Measurements from ENCODE around the gene ACAN. TPM values are rescaled to one million over a fixed set of nuclear protein-coding genes. Genes with fewer than 3 reads are reported as not detected.

The ACAN gene
- total and polyA plus RNA-seq, 8 donors = under 0.01 to 2.0 (median 0.40) TPM; not detected in 4

GRCh38 chr15:88912500-88912921 is 109.3 kb downstream of the ACAN start:
- Histone ChIP-seq H3K4me1 (peaks cover 12 to 54% (median 32%) of the 10 kb centered on the region in 4 donors), H3K27me3 (peaks cover 0 to 5% (median 0%) of the 10 kb centered on the region in 3 donors), H3K36me3 (peaks cover 3 to 25% (median 16%) of the 10 kb centered on the region in 4 donors), H3K9me3 (no peaks in the 10 kb centered on the region), H3K4me3 (peak overlapping the region; percentile 54 to 87 (median 76)), H3K27ac (peak overlapping the region; percentile 1 to 85 (median 82))
- TF ChIP-seq CTCF (IDR thresholded peaks at IDR 0.05) (no peak), POLR2AphosphoS5 (IDR thresholded peaks at IDR 0.05) (no peak), EP300 (IDR thresholded peaks at IDR 0.05) (no peak), POLR2A (IDR thresholded peaks at IDR 0.05) (no peak)
- 8 to 40% (median 13%) methylated on average over 10 to 20 of the region's 20 CpGs for WGBS, 5 donors
- intact Hi-C loops (cut with DNase I; ENCODE audit: low total_unique reads) = no loop called here
- peak in 1 of 2 donors; percentile 67 for DNase-seq

GRCh38 chr15:88913017-88913849 is 110.0 kb downstream of the ACAN start, which contains the start of gene MFGE8:
Gene MFGE8, minus strand, starts transcription at chr15:88913379. Its CDS starts 60 bp downstream, at chr15:88913319.
- Histone ChIP-seq H3K36me3 (peaks cover 3 to 20% (median 16%) of the 10 kb centered on the region in 4 donors), H3K4me1 (peaks cover 12 to 50% (median 29%) of the 10 kb centered on the region in 4 donors), H3K9me3 (no peaks in the 10 kb centered on the region), H3K27me3 (peaks cover 0 to 5% (median 0%) of the 10 kb centered on the region in 3 donors), H3K27ac (peak within 1 kb of the TSS; percentile 72 to 85 (median 82)), H3K4me3 (peak within 1 kb of the TSS; percentile 54 to 87 (median 76))
- WGBS, 5 donors = 1 to 2% (median 1%) methylated on average over 47 to 67 of the region's 67 CpGs
- intact Hi-C loops (cut with DNase I; ENCODE audit: low total_unique reads) = no loop called here
- peak; percentile 54 to 91 for DNase-seq
- TF ChIP-seq EP300 (IDR thresholded peaks at IDR 0.05) (no peak), CTCF (IDR thresholded peaks at IDR 0.05) (no peak), POLR2AphosphoS5 (IDR thresholded peaks at IDR 0.05) (peak; percentile 36 to 80 (median 70)), POLR2A (IDR thresholded peaks at IDR 0.05) (no peak)

- Histone ChIP-seq H3K4me3 (peak overlapping the region; percentile 54 to 87 (median 76)), H3K27me3 (peaks cover 0 to 5% (median 0%) of the 10 kb centered on the region in 3 donors), H3K9me3 (no peaks in the 10 kb centered on the region), H3K36me3 (peaks cover 3 to 15% (median 14%) of the 10 kb centered on the region in 4 donors), H3K4me1 (peaks cover 11 to 48% (median 28%) of the 10 kb centered on the region in 4 donors), H3K27ac (peak overlapping the region in 3 of 5 donors; percentile 78 to 85 (median 82))
- WGBS, 5 donors = 40 to 57% (median 53%) methylated on average over 4 of the region's 4 CpGs
- DNase-seq = no peak
- TF ChIP-seq CTCF (IDR thresholded peaks at IDR 0.05) = no peak
- TF ChIP-seq EP300 (IDR thresholded peaks at IDR 0.05) = no peak
- no peak for TF ChIP-seq POLR2A (IDR thresholded peaks at IDR 0.05)
- TF ChIP-seq POLR2AphosphoS5 (IDR thresholded peaks at IDR 0.05) = no peak
- intact Hi-C loops (cut with DNase I; ENCODE audit: low total_unique reads) = no loop called here
Observed at GRCh38 chr15:88913850-88914169, 110.6 kb downstream of the ACAN start.

GRCh38 chr15:88915354-88915753 is 112.1 kb downstream of the ACAN start:
- DNase-seq = no peak
- peaks cover 11 to 34% (median 22%) of the 10 kb centered on the region in 4 donors for H3K4me1 ChIP-seq
- TF ChIP-seq POLR2A (IDR thresholded peaks at IDR 0.05) (no peak), EP300 (IDR thresholded peaks at IDR 0.05) (no peak), POLR2AphosphoS5 (IDR thresholded peaks at IDR 0.05) (no peak), CTCF (IDR thresholded peaks at IDR 0.05) (no peak)
- no peak overlapping the region for H3K4me3 ChIP-seq
- H3K36me3 ChIP-seq = peaks cover 0 to under 1% (median 0%) of the 10 kb centered on the region in 4 donors
- no peaks in the 10 kb centered on the region for H3K9me3 ChIP-seq
- H3K27ac ChIP-seq = no peak overlapping the region
- H3K27me3 ChIP-seq = peaks cover 0 to 5% (median 0%) of the 10 kb centered on the region in 3 donors
- WGBS, 5 donors = 85 to 94% (median 94%) methylated on average over 7 to 10 of the region's 10 CpGs
- intact Hi-C loops (cut with DNase I; ENCODE audit: low total_unique reads) = no loop called here

Data from stomach (tissue), 9 donors.